ENCODE data around the gene FIG4.
A peak's percentile ranks its signal among the peaks of the same experiment; 100 is the strongest.

The FIG4 gene

GRCh38 chr6:109690737-109691621, at the start of gene FIG4, which contains the start of gene AK9:
Gene FIG4 (plus strand): TSS chr6:109691296. CDS start chr6:109691436, 140 bp downstream.
Gene AK9 (minus strand): TSS chr6:109691202. CDS start chr6:109675745, 15,457 bp downstream.
- Histone ChIP-seq H3K27ac (peak within 1 kb of the TSS; percentile 87 to 88), H3K4me3 (peak within 1 kb of the TSS; percentile 83)
- TF ChIP-seq, protein P1, sequence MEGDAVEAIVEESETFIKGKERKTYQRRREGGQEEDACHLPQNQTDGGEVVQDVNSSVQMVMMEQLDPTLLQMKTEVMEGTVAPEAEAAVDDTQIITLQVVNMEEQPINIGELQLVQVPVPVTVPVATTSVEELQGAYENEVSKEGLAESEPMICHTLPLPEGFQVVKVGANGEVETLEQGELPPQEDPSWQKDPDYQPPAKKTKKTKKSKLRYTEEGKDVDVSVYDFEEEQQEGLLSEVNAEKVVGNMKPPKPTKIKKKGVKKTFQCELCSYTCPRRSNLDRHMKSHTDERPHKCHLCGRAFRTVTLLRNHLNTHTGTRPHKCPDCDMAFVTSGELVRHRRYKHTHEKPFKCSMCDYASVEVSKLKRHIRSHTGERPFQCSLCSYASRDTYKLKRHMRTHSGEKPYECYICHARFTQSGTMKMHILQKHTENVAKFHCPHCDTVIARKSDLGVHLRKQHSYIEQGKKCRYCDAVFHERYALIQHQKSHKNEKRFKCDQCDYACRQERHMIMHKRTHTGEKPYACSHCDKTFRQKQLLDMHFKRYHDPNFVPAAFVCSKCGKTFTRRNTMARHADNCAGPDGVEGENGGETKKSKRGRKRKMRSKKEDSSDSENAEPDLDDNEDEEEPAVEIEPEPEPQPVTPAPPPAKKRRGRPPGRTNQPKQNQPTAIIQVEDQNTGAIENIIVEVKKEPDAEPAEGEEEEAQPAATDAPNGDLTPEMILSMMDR (IDR thresholded peaks at IDR 0.05), result no peak
- DNase-seq (ENCODE audit: low spot score), result peak; percentile 96

DNA sequence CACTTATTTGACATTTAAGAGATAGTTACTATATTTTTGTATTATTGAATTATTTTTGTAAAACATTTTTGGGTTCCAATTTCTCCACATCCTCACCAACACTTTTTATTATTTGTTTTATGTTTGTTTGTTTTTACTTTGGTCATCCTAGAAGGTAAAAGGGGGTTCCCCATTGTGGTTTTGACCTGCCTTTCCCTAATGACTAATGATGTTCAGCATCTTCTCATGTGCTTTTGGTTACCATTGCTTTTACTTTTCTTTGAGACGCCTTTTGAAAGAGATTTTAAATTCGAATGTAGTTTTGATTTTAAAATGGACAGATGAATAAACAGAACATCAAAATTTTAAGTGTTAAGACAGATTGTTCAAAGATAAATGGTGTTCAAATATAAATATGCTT, 47.0 kb upstream of the FIG4 start:
- DNase-seq (ENCODE audit: low spot score), result no peak
- Histone ChIP-seq H3K27ac (no peak overlapping the region), H3K4me3 (no peak overlapping the region)
- TF ChIP-seq, protein P1 (IDR thresholded peaks at IDR 0.05), result no peak

DNA sequence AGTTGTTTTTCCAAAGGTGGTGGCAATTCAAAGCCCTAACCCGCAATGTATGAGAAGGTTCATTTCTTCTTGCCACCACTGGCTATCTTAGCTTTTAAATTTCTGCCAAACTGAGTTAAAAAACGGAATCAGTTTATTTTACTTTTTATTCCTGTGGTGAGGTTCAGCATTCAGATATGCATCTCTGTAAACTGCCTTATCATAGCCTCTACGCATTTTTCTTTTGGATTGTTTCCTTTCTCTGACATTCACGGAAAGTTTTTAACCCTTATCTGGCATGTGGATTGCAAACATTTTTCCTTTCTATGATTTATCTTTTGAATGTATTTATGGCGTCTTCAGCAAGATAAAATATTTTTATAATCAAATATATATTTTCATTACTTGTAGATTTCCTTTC, 37.8 kb upstream of the FIG4 start:
- Histone ChIP-seq H3K4me3 (no peak overlapping the region), H3K27ac (no peak overlapping the region)
- no peak for DNase-seq (ENCODE audit: low spot score)
- TF ChIP-seq, protein P1 (IDR thresholded peaks at IDR 0.05), result no peak

- DNase-seq (ENCODE audit: low spot score), result no peak
- H3K4me3 ChIP-seq, result no peak overlapping the region
- TF ChIP-seq, protein P1 (IDR thresholded peaks at IDR 0.05), result no peak
- no peak overlapping the region for H3K27ac ChIP-seq
These were observed 35.3 kb upstream of the FIG4 start for GRCh38 chr6:109655761-109656262.

- no peak overlapping the region for H3K4me3 ChIP-seq
- no peak for DNase-seq (ENCODE audit: low spot score)
- TF ChIP-seq, protein P1 (IDR thresholded peaks at IDR 0.05), result no peak
- H3K27ac ChIP-seq, result no peak overlapping the region
These were observed 30.4 kb upstream of the FIG4 start for GRCh38 chr6:109660526-109661320.

DNA sequence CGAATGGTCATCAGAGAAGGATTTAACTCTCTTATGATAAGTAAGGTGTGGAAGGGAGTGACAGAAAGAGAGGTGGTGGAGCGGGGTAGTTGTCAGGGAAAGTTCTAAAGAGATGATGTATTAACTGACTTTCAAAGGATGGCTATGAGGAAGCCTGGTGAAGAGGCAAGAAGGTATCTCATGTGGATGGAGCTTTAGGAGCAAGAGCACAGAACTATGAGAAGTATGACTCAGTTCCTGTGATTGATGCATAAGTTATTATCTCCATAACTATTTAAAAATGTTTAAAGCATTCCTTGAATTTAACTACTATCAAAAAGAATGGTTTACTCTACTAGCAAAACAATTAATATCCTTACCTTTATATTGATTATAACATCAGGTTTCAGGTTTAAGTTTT, 28.9 kb upstream of the FIG4 start:
- Histone ChIP-seq H3K27ac (no peak overlapping the region), H3K4me3 (no peak overlapping the region)
- TF ChIP-seq, protein P1 (IDR thresholded peaks at IDR 0.05), result no peak
- DNase-seq (ENCODE audit: low spot score), result no peak

All from coronary artery (tissue), 2 donors.